Epithelial cell of esophagus (primary cell): ENCODE results near the gene PLA2G7.
"Not testable (repeated sequence)": the region's sequence is repeated elsewhere in the genome, so short reads cannot be mapped to it uniquely, and the experiment has no call there.

Experiments
- DNase-seq: peaks from one replicate; pipeline ENCODE4 v3.0.0; 2010; ENCODE audit warnings: low read depth
- H3K4me3 ChIP-seq: 2 replicates; pipeline ENCODE4 v1.5.1; 2011; ENCODE audit warnings: mild to moderate bottlenecking, low read length, control low read depth
- CTCF ChIP-seq: IDR thresholded peaks from 2 replicates; pipeline ENCODE4 v1.5.1; 2011; ENCODE audit warnings: low read depth, mild to moderate bottlenecking, low read length, control low read depth, inconsistent platforms; ENCODE audit not compliant: insufficient read depth; ENCODE audit errors: missing control alignments

Gene PLA2G7

GRCh38 chr6:46773201-46773855 is 38.2 kb upstream of the PLA2G7 start:
- DNase-seq, result peak; percentile 36
- TF ChIP-seq CTCF, result no peak

GRCh38 chr6:46772762-46773161 is 37.6 kb upstream of the PLA2G7 start:
- no peak for TF ChIP-seq CTCF
- no peak for DNase-seq
- no peak overlapping the region for H3K4me3 ChIP-seq

More at GRCh38 chr6:46773201-46773855, 38.2 kb upstream of the PLA2G7 start:
- no peak overlapping the region for H3K4me3 ChIP-seq

GRCh38 chr6:46772016-46772415 is 36.8 kb upstream of the PLA2G7 start:
- no peak overlapping the region for H3K4me3 ChIP-seq
- no peak for TF ChIP-seq CTCF
- DNase-seq, result no peak

- no peak for TF ChIP-seq CTCF
- no peak for DNase-seq
- H3K4me3 ChIP-seq, result no peak overlapping the region
Observed at GRCh38 chr6:46764961-46765360, 29.8 kb upstream of the PLA2G7 start.

- not testable (repeated sequence) for DNase-seq, H3K4me3 ChIP-seq
Observed at GRCh38 chr6:46764280-46764679, 29.1 kb upstream of the PLA2G7 start.

- peak; percentile 26 for DNase-seq
- no peak for TF ChIP-seq CTCF
- H3K4me3 ChIP-seq, result no peak overlapping the region
Observed at GRCh38 chr6:46763466-46763865, 28.3 kb upstream of the PLA2G7 start.

- H3K4me3 ChIP-seq, result no peak overlapping the region
- DNase-seq, result peak; percentile 9
- no peak for TF ChIP-seq CTCF
Observed at GRCh38 chr6:46760925-46761324, 25.8 kb upstream of the PLA2G7 start.
